Fibroblast of pulmonary artery (primary cell): ENCODE data around the gene EEF2KMT.
A peak's percentile ranks its signal among the peaks of the same experiment; 100 is the strongest.
"Not testable (repeated sequence)": the region's sequence is repeated elsewhere in the genome, so short reads cannot be mapped to it uniquely, and the experiment has no call there.

Experiments
- DNase-seq: peaks from one replicate; pipeline ENCODE4 v3.0.0-alpha.2; 2010; ENCODE audit warnings: low read depth
- H3K4me3 ChIP-seq: replicated peaks from 2 replicates; pipeline ENCODE4 v1.5.1; 2011; ENCODE audit warnings: low read depth, mild to moderate bottlenecking, control low read depth, low read length, moderate library complexity
- TF ChIP-seq, protein P1 (sequence below): IDR thresholded peaks from 2 replicates; pipeline ENCODE4 v1.5.1; 2011; ENCODE audit warnings: mild to moderate bottlenecking, control low read depth, low read length, inconsistent platforms; ENCODE audit errors: missing control alignments

Gene EEF2KMT

DNA sequence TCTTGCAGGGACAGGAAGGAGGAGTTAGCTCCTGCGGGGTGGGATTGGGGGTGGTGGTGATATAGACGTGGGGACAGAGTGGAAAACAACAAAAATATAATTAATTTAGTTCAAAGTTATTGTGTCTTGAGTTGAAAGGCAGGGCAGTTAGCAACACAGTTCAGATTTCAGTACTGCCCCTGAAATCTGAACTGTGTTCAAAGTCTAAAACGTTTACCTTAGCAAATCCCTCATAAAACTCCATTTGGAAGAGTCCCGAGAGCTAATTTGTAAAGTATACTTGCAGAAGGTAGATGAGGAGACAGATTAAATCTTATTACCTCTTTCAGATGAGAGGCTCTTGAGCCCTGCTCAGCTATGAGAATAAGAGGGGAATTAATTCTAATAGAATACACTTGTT is 1.6 kb upstream of the EEF2KMT start:
- not testable (repeated sequence) for DNase-seq, H3K4me3 ChIP-seq

DNA sequence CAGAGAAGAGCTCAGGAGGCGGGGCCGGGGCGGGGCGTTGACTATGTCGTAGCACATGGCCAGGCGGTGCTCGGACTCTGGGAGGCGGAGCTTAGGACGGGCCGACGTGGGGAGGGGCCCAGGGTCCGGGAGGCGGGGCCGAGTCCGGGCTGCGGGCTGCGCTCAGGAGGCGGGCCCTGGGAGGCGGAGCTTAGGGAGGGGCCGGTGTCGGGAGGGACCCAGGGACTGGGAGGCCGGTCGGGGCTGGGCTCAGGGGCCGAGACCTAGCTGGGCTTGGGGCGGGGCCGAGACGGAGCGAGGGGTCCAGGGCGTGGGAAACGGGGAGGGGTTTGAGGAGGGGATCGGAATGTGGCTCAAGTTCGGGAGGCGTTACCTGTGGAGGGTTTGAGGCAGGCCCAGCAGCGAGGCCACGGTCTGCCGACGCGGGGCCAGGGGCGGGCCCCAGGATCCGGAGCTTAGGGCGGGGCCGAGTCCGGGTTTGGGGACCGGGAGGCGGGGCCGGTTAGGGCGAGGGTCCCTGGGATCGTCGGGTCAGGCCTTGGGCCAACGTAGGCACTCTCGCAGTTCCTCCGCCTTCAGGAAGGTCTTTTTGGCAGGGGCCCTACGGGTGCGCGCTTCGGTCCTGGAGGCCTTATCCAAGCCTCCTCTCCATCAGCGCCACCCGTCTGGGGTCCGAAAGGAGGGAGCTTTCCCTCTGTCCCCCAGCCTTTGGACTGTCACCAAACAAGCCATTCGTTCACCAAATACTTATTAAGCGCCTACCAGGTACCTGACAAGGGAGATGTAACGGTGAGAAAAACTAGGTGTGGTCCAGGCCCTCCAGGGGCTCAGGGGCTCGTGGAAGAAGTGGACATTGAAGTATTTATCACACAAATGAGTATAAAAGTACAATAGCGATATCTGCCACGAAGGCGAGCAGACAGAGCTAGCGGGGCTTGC is 895 bp upstream of the EEF2KMT start:
- DNase-seq: peak; percentile 73
- H3K4me3 ChIP-seq: peak overlapping the region; percentile 61

DNA sequence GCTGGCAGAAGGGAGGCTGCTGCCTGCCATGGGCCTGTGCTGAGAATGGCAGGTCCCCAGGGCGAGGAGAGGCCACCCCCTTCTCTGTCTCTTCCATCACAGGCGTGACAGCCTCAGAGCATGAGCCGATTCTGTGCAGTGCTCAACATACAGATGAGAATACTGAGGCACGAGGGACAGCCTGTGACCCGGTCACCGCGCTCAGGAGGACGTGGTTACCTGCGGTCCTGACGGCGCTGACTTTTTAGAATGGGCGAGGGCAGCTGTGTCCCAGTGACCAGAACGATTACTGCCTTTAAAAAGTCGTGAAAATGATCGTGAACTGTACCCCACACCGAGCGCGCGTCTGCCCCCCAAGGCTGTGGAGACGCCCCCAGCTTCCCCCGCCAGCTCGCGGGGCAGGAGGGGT is 530 bp downstream of the EEF2KMT start:
- not testable (repeated sequence) for DNase-seq

DNA sequence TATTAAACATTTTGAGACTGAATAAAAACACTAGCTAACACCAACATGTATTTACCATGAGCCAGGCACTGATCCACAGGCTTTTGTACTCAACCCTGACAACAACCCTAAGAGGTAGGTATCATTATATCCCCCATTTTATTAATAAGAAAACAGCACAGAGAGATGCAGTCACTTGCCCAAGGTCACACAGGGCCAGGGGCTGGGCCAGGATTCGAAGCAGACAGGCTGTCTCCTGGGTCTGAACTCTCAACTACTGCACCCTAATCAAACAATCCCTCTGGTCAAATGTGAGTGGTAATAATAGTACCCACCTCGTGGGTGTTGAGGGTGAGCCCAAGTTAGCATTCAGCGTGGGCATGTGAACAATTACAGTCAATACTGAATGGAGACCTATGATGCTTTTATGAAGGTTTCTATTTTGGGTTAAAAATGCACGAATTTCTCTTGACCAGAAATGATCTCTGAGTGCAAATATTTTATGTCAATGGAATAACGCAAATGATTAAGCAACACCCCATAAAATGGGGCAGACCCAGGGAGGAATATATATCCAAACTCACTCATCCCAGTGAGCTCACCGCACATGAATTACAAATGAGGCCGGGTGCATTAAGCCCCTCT is 1.0 kb downstream of the EEF2KMT start:
- not testable (repeated sequence) for DNase-seq
- H3K4me3 ChIP-seq: peak overlapping the region; percentile 58

More for the DNA sequence above, 530 bp downstream of the EEF2KMT start:
- peak overlapping the region; percentile 58 for H3K4me3 ChIP-seq

DNA sequence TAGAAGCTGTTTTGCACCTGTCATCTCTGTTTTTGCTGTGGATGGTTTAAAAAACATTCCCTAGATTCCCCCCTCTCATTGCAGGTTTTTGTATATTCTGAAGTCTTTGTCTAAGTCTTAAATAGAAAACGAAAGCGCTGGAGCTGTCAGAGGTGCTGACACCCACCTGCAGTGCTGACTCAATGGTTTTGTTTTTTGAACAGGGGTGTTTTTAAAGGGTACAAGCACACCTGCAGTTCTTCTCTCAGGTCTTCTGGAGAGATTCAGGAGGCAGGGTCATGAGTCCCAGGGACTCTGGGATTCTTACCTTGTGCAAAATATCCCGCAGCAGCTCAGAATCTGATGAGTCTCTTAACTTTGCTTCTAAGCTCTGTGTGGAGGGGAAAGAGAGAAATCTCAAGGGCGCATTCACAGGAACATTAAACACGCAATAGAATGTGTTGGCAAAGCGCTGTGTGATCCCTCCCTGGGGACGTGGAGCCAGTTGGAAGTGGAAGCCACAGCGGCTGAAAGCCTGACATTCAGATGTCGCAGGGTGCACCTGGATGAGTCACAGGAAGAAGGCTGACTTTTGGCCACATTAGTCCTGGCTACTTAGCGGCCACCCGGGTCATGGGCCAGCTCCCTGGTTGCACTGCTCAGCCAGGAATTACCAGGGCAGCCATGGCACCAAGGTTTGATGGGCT is 2.3 kb downstream of the EEF2KMT start:
- DNase-seq: not testable (repeated sequence)

DNA sequence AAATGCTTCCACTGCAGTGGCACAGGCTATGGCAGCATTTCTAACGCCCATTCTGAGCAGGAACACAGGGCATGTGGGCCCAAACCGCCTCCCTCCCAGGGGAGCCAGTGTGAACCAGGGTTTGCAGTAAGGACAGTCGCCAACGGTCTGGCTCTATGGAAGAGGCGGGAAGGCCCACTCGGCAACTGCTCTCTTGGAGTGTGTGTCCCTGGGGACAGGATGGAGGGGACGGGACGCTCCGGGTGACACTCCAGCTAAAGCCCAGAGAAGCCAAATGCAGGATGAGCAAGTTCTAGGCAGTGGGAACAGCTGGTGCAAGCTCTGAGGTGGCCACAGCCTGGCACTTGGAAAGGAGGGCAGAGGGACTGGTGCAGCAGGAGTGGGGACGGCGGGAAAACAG is 3.8 kb downstream of the EEF2KMT start:
- not testable (repeated sequence) for H3K4me3 ChIP-seq, DNase-seq

More for the DNA sequence above, 2.3 kb downstream of the EEF2KMT start:
- H3K4me3 ChIP-seq: not testable (repeated sequence)

DNA sequence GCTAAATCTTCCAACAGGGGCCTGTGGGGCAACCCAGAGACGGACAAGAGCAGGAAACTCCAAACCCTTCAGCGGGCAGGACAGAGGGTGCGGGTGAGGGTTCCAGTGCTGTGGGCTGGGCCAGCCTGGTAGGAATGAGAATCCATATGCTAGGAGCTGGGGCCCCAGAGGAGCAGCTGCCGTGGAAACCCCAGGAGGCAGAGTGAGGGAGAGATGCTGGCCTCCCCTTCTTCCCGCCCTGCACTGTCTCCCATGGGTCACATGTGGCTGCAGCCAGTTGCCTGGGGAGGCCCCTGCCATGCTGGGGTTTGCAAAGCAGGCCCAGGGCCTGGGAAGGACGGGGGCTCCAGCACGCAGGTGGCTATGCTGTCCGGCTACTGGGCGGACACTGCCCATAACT is 4.5 kb downstream of the EEF2KMT start:
- not testable (repeated sequence) for DNase-seq

DNA sequence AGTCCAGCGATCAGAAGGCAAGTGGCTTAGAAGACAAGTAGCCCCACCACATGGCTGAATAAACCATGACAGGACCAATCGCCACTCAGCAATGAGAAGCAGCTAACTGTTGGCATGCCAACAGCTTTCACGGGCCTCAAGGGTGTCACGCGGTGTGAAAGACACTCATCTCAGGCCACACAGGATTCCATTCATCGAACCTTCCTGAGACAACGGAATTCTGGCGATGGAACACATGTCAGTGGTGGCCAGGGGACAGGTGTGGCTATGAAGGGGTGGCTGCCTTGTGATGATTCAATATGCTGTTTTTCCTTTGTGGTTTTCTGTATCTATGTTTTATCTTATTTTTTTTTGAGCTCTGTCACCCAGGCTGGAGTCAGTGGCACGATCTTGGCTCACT is 7.0 kb downstream of the EEF2KMT start:
- not testable (repeated sequence) for H3K4me3 ChIP-seq, DNase-seq

More for the DNA sequence above, 4.5 kb downstream of the EEF2KMT start:
- H3K4me3 ChIP-seq: not testable (repeated sequence)

DNA sequence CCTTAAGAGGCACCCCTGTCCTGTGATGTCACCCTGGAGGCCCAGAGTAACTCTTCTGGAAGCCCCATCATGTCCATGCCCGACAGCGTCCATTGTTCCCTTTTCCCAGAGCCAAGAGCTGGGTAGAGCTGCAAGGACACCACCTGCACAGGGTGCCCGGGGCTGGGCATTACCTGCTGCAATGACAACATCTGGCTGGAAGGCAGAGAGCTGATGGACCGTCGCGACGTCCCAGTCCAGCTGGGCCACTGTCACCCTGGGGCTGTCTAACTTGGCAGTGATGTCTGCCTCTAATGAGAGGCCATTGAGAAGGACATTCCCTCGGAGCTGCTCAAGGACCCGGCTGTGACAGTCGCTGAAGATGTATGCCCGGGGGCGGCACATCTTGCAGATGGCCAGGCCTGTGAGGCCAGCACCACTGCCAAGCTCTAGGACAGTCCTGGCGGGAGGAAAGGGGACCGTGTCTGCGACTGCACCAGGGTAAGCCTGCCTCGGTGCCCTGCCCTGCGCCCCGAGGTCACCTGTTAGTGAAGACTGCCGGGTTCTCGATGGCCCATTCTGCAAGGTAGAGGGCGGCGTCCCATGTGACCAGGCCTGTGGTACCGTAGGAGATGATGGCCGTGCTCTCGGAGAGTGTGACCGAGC is 7.6 kb downstream of the EEF2KMT start:
- DNase-seq, H3K4me3 ChIP-seq: not testable (repeated sequence)

DNA sequence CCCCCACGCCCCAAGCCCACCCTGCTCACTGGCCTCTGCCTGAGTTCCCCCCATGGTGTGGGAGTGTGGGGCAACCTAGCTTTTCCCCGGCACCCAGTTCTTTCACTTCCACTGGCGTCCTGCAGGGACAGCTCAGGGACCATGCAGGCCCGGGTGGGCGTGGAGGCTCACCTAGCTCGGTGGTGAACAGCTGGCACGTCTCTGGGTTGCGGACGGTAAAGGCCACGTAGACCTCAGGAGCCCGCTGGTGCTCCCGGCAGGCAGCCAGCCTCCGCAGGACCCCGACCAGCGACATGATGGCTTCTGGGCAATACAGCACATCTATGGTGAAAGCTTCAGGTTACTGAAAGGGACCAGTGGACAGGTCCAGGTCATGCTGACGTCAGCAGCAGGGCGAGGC is 8.7 kb downstream of the EEF2KMT start:
- not testable (repeated sequence) for DNase-seq, H3K4me3 ChIP-seq

DNA sequence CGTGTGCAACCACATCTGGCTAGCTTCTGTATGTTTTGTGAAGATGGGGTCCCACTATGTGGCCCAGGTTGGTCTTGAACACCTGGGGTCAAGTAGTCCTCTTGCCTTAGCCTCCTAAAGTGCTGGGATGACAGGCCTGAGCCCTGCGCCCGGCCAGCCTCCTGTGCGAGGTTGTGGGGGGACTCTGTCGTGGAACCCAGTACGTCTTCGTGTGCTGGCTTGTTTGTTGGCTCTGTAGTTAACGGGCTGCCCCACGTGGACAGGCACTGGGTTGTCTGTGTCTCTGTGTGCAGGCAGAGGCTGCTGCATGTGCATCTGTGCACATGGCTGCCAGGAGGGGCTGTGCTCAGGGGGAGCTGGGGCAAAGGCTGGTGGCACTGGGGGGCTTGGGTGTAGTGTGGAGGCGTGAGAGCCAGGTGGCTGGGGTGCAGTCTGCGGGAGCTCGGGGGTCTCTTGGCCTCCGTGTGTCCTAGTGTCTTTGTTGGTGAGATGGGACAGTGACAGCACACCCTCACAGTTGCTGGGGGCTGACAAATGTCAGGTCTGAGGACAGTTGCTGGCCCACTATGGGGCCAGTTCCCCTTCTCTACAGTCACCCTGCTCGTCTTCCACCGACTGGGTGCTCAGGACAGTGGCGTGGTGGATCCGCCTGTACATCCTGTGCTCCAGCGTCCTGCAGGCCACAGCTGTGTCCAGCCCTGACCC is 9.4 kb downstream of the EEF2KMT start:
- not testable (repeated sequence) for DNase-seq

DNA sequence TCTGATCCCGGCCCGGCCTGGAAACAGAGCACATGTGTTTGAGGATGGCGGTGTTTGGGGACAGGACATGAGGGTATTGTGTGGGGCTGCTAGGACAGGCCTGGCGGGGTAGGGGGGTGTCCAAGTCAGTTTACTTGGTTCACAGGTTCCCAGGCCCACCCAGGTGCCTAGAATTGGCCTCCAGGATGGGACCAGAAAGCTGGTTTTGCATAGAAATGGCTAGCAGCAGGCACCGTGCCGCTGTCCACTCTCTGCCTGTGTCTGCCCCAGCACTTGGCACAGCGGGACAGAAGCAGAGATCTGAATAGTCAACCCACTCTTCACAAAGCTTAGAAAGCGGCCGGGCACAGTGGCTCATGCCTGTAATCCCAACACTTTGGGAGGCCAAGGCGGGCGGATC is 11.9 kb downstream of the EEF2KMT start:
- not testable (repeated sequence) for H3K4me3 ChIP-seq

More for the DNA sequence above, 9.4 kb downstream of the EEF2KMT start:
- not testable (repeated sequence) for H3K4me3 ChIP-seq

DNA sequence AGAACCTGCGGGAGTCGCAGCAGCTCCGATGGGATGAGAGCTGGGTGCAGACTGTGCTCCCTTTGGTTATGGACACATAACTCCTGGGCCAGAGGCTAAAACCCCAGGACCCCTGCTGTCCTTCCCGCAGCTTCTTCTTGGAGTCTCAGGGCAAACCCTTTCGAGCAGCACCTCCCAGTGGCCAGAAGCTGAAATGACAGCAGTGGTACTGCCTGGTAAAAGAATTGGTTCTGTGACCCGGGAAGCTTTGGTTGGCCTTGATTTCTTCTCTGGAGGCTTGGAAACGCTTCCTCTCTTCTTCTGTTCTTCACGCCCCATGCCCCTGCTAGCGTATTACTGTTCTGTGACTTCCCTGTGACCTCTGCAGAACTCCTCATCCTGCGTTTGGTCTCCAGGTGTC is 12.8 kb downstream of the EEF2KMT start:
- TF ChIP-seq, protein P1, sequence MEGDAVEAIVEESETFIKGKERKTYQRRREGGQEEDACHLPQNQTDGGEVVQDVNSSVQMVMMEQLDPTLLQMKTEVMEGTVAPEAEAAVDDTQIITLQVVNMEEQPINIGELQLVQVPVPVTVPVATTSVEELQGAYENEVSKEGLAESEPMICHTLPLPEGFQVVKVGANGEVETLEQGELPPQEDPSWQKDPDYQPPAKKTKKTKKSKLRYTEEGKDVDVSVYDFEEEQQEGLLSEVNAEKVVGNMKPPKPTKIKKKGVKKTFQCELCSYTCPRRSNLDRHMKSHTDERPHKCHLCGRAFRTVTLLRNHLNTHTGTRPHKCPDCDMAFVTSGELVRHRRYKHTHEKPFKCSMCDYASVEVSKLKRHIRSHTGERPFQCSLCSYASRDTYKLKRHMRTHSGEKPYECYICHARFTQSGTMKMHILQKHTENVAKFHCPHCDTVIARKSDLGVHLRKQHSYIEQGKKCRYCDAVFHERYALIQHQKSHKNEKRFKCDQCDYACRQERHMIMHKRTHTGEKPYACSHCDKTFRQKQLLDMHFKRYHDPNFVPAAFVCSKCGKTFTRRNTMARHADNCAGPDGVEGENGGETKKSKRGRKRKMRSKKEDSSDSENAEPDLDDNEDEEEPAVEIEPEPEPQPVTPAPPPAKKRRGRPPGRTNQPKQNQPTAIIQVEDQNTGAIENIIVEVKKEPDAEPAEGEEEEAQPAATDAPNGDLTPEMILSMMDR: peak; percentile 59
- peak; percentile 68 for DNase-seq
- H3K4me3 ChIP-seq: not testable (repeated sequence)

More for the DNA sequence above, 11.9 kb downstream of the EEF2KMT start:
- DNase-seq: not testable (repeated sequence)

DNA sequence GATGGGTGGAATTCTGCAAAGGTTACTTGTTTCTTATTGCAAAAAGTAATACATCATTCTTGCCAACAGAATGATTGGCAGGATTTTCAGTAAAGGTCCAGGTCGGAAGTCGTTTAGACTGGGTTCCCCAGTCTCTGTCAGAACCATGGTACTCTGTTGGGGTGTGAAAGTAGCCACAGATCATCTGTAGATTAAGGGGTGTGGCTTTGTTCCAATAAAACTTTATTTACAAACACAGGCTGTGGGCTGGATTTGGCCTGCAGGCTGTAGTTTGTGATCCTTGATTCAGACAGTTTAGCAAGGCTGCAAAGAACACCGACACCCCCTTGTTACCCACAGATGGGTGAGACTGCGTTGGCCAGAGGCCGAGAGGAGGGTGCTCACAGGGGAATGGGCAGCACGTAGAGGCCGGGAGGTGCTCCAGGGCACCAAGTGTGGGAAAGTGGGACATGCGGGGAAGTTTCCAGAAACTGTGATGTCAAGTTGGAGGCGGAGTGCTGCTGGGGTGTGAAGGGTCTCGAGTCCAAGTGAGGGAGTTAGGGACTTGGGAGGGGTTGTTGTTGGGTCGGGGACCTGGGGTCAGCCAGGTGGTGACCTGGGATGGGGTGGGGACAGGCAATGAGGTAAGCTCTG is 13.4 kb downstream of the EEF2KMT start:
- not testable (repeated sequence) for H3K4me3 ChIP-seq, DNase-seq

DNA sequence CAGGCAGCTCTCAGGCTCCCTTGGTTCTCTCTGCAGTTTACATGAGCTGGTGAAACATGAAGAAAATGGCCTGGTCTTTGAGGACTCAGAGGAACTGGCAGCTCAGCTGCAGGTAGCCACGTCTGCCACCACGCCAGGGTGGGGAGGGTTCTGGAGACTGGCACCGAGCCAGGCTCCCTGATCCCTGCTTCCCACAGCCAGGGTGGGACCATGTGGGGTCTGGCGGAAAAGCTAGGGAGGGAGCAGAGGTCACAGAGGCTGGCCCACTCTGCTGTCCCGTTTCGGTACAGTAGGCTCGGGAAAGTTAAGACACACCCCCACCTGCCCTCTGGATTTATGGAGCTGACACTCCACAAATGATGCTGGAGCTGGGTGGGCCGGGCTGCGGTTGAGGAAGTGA is 13.9 kb downstream of the EEF2KMT start:
- DNase-seq, H3K4me3 ChIP-seq: not testable (repeated sequence)

DNA sequence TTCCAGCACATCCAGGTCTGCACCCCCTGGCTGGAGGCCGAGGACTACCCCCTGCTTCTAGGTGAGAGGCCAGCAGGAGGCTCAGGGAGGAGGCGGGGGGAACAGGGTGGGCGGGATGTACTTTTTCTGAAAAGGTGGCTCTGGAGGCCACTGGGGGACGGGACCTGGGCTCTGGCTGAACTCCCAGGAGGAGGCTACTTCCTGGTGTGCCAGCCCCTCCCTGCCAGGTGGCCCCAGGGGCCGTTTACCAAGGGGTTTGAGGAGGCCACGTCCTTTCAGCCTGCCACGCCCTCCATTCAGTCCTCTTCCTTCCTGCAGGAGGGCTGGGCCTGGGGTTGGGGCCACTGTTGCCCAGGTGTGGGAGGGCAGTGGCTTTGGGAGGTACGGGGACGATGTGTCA is 16.6 kb downstream of the EEF2KMT start:
- H3K4me3 ChIP-seq, DNase-seq: not testable (repeated sequence)
